ENCODE results near the gene IGF1R.
A peak's percentile ranks its signal among the peaks of the same experiment; 100 is the strongest.

IGF1R gene

DNA sequence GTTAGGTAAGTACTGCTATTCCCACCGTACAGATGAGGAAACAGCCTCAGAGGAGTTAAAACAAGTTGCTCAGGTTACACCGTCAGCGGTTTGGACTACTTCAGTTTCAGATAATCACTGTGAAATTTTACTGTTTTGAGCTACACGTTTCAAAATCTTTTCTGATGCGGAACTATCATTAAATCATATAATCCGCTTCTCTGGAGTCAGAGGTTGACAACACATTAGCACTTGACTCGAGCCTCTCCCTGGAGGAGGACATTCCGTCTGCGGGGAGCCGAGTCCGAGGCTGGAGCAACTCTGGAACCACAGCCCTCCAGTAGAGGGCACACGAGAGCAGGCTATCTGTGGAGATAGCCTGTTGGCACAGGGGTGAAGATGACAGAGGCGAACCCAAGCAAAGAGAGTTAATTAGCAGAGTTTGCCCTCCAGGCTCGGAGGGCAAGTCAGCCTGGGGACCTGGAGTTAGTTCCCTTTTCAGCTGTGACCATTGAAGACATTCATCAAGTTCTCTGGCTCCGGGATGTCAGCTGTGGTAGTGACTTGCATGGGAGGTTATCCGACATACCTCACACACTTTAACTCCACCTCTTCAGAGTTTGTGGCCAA, 131.2 kb downstream of the IGF1R start:
- DNase-seq = peak; percentile 51

DNA sequence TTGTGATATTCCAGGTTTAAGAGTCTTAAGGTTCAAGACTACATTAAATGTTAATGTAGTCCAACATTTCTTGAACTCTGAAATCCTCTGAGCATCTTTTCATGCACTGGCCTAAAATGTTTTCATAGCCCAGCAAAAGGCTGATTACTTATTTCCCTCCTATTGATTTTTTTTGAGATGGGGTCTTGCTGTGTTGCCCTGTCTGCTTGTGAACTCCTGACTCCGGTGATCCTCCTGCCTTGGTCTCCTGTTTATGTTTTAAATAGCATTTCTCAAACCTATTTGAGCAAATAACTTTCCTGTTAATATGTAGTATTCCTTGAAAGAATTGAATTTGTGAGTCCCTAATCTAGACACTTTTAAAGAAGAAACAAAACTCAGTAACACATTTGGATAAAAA, 133.5 kb downstream of the IGF1R start:
- no peak for DNase-seq

DNA sequence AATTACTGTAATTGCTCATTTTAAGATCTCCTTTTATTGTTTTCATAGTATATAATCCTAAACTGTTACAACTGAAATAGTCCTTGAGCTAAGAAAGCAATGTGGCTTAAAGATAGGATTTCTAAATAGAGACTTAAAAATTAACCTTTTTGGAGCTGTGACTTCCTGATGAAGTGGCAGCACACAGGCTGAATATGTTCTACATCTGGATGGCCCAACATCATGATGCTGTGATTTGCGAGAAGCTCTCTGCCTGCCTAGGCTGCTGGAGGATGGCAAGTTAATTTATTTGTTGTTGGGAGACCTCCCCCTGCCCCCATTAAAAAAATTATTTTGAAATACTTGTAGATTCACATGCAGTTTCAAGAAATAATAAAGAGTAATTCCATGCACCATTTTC, 134.5 kb downstream of the IGF1R start:
- no peak for DNase-seq

DNA sequence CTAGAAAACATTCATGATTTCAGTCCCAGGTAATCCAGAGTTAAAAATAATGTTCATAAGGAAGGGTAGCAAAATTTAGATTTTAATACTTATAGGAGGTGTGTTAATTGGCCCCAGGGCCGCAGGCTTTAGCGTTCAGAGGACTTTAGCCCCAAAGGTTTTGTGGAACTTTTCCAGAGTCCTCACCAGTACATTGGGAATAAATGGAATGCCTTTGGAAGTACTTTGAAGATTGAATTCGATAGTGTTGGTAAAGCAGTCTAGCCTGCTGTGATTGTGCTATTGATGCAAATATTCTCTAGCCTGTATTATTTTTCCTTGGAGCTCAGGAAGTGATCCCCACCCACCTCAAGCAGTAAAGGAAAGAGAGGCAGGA, 137.1 kb downstream of the IGF1R start:
- no peak for DNase-seq

DNA sequence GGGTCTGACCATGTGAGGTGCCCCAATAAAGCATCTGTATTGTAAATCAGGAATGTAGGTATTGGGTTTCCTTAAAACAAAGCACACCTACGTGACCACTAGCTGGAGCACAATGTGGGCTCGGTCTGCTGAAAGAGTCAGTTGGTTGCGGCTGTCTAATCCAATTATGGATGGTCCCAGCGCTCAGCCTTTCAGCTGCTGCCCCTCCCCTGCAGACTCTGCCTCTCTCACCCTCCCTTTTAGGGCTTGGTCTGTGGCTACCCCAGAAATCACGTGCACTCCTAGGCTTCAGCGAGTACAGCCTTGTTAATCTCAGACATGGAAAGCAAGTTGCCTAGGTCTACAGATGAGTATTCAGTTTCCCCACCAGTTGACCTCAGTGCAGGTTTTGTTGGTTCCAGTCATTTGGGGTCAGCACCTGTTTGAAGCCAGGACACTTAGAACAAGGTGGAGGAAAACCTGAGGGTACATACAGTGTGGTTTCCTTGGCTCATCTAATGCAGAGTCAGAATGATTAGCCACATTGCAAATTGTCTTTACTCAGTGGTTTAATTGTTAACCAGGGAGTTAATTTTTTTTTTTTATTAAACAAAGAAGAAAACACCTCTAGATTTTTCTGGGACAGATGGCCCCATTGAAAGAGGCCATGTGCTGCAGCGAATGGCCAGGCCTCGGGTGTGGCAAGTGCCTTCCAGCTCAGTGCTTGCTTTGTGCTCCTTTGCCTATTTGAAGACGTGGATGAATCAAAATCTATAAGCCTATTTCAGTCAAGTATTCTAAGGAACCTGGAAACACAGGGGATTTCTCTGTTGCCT, 137.7 kb downstream of the IGF1R start:
- no peak for DNase-seq

DNA sequence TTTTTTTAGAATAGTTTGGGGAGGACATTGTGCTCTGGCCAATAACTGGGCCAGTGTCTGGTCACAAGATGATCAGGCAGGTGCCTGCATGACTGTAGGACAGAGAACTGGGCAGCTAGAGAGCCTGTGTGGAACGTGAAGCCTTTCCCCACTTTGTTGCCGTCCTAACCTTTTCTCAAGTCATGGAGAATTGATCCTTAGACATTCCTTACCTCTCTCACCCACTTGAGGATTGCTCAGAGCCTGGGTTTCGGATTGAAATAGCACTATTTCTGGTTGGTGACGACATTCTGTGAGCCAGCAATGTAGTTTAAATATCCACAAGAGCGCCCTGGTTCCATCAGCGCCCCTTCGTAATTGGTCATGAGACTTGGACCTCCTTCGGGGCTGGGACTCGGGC, 138.4 kb downstream of the IGF1R start:
- DNase-seq = no peak

DNA sequence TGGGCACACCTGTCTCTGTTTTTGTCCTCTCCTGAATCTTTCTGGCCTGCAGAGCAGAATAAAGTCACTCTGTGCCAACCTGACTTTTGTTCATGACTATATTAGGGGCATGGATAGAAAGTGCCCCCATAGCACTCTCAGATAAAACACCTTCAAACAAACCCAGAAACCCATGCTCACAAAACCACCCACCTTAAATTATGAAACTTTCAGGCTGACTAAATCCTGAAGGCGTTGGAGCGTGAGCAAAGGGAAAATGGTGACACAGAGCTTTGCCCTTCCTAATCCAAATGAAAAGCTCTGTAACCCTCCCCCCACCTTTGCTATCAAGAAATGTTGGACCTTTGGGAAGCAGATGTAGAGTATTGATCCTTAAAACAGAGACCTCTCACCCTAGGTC, 138.9 kb downstream of the IGF1R start:
- no peak for DNase-seq

DNA sequence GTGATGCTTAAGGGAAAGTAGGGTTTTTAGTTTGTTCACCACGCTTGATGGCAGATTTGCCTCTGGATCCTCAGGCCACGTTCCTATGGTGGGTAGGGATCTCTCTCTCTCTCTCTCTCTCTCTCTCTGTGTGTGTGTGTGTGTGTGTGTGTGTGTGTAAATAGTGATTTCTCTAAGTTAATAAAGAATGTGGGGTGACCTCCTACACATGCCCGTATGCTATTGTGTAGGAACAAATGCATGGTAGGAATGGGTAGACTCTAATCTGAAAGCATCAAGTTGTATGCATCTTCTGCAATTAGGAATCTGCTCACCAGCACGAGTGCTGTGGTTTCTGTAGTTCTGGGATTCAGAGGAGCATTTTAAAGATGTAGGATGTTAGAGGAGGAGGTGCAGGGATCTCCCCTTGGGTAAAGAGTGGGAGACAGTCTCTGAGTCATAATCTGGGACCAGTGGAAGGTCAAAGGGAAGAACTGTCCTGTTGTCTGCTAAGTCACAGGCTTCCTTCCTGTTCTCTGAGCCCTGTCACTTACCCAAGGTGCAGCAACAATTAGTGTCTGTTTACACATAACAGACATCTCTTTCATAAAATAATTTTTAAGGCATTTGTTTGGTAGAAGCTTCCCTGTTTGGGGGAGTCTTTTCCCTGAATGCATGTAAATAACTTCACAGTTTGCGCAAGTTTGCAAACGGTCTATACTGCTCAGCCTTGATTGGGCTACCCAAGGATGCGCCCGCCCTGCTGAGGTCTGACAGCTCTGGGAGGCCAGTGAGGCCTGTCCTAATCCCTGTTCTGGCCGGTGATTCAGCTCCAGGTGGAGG, 139.8 kb downstream of the IGF1R start:
- DNase-seq = no peak

DNA sequence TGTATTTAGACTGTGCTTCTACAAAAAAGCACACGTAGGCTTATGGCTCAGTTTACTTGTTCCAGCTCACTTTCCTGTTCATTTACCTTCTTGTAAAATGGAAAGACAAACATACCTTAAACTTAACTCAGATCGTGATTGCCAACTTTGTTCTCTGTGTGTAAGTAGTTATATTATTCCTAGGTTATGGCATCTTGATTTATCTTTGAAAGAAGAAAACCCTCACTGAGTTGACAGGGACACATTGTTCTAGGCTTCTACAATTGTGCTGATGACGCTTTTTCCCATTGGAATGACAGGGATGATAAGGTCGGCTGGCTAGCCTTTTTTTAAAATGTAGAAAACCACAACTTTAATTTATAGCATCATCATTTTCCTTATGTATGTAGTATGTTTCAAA, 140.7 kb downstream of the IGF1R start:
- DNase-seq = no peak

DNA sequence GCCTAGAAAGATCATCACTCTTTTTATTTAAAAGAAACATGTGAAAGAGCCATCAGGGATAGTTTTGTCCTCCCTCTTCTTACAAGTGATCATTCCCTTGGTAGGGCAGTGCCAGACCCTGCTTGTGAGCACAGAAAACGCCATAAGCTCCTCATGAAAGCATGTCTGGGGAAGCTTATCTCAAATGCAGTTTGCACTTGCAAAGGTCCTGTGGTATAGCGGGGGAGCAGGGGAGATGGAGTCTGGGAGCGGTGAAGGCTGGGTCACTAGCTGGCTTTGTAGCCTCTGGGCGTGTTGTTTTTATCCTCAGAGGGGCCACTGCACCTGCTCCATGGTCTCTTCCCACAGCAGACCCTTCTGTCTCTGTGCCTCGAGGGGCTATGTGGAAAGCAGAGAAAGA, 141.9 kb downstream of the IGF1R start:
- DNase-seq = no peak

DNA sequence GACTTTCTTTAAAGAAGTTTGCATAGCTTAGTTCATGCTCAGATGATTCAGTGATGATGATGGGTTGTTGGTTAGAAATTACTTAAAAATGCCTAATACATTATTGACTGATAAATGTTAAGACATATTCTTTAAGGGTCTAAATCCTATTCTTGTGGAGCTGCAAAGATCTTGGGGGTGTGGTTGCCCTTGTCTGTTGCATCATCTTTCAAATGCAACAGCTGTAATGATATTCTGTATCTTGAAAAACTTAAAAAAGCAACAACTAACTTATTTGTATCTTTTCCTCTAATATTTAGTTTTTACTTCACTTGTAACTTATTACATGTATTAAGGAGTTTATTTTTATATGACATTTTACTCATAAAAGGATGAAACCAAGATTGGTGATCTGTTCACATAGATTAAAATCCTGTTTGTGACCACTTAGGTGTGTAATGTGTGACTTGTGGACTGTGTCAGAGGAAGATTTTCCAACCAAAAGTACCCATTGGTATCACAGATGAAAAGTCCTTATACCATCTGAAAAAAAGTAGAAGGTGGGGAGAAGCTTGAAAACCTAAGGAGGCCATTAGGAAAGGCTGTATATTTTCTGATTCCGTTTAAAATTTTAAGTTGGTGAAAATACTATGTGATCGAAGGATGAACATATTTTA, 142.8 kb downstream of the IGF1R start:
- DNase-seq = no peak

DNA sequence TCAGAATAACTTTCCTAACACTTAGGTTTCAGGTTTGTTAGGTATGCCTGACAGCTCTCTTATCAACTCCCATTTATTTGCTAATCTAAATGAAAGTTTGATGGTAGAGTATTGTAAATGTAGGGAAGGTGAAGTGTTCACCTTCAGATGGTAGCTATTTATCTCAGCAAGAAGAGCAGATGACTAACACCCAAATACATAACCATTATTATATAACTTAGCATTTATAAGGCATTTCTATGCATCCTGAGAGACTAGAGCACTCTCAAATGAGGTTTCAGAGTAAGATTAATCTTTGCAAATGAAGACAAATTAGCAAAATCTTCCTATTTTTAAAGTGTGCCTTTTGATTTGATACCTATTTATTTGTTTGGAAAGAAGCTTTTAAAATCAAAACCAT, 143.8 kb downstream of the IGF1R start:
- DNase-seq = no peak

DNA sequence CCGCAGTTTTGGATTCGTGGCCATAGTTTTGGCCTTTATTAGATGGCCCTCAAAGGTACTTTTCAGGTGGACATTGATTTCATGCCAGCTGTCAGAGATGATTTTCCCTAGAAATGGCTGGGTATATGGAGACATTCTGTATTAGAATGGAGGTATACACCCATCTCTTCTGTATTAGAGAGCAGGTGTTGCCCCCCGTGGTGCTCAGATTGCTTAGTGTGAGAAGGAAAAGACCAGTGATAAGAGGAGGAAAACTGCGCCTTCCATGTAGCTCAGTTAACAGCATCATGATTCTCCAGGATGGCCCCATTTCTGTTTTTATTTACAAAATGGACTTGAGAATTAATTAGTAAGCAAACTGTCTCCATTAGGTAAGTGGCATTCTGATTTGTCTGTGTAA, 145.9 kb downstream of the IGF1R start:
- no peak for DNase-seq

DNA sequence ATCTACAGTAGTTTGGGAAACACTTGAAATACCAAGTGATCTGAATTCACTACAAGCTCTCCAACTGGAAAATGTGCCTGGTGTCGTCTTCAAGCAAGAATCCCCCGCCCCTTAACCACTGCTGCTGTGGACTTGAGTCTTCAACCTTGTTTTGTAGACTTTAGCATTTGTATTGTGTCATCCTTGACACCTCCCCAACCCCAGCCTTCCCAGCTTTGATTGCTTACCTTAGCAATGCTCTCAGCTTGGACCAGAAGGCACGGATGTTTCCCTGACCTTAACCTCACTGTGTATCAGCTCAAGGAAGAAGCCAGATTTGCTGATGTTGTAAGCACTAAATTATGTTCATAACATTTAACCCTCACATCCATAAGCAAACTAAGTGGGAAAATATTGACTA, 146.4 kb downstream of the IGF1R start:
- DNase-seq = no peak

DNA sequence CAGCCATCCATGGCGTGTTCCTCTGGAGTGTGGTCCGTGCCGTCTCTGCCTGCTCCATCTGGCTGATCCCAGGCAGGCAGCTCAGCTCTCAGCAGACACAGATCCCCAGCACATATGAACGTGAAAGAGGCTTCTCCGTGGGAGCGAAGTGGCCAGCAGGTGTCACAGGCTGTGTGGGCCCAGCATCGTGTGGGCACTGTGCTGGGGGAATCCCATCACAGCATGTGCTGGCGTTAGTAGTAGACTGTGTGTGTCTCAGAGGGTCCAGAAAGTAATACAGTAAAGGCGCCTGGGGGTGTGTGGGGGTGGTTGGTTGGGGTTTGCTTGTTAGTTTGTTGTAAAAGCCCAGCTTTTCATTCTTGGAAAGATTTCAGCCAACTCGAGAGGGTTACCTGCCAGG, 147.6 kb downstream of the IGF1R start:
- DNase-seq = no peak

DNA sequence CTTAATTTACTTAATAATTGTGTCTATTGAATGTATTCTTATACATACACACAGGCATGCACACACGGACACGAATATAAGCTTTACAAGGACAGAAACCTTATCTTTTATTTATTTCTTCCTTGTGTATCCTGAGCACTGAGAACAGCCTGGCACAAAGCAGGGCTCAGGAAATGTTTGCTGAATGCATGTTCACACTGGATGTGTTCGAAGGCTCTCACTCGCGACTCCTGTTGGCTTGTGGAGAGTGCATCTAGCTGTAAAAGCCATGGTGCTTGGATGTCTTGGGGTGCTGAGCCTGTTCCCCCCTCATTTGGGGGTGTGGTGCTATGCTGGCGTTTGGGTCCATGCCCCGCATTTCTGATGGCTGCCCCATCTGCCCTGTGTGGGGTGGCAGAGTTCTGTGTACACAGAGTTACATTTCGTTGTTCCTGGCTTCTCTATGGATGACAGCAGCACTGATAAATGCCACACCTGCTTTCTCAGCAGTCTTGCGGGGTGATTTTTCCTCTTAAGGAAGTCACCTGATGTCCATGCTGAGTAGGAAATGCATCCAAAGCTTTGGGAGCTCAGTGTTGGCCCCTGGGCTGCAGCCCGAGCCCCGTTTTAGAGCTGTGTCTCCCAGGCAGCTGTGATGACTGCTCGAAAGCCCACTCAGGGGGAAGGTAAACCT, 148.5 kb downstream of the IGF1R start:
- DNase-seq = no peak

DNA sequence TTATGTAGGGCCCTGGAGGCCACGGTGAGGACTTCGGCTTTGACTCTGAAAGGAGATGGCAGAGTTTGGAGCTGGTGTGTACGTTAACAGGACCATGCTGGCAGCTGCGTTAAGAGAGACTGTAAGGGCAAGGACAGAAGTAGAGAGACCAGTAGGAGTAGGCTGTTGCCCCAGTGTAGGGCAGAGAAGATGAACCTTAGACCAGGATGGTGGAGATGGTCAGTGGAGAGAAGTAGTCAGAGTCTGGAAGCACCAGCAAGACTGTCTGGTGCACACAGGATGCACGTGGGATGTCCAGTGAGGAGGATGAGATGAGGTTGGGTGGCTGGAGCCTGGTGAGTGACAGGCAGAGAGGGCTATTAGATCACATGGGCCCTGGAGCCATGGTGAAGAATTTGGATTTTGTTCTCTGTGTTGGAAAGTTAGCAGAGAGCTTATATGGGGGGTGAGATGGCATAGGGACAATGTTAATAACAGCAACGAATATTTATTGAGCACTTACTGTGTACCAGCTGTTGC, 150.1 kb downstream of the IGF1R start:
- DNase-seq = no peak

DNA sequence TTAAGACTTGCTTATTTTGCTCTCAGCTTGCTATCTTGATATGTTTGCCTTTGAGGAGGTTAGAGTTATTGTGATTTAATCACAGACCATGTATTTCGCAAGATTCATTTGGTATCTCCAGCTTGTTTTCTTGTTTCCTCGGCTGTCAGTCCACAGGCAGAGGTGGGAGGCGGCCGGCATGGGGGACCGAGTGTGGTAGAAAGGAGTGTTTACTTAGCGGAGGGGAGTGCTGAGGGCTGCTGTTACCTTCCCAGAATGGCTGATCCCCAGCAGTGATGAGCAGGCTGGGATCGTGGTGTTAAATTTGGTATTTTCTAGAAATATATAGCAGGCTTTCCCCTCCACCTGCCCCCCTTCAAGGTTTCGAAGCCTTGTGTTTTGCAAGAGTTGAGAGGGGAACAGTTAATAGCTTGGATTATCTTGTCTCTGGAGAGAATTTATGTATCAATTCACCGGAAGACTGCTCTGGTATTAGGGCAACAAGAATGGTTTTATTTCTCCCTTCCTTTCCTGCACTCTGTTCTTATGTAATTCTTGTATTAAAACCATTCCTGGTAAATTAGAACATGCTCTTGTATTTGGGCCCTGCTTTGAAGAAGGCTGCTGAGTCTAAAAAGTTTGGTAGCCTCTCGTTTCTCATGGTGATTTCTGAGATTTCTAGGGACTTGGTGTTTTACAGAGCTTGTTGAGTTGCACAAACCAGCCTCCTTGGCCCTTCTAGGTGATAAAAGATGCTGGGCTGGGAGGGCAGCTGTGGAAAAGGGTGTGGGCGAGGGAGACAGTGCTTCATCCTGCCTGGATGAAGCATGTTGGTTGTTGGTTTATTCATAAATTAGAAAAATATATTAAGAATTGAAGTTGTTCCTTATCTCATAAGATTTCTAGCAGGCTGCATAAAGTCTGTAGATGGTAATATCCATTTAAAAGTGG, 151.4 kb downstream of the IGF1R start:
- DNase-seq = no peak

DNA sequence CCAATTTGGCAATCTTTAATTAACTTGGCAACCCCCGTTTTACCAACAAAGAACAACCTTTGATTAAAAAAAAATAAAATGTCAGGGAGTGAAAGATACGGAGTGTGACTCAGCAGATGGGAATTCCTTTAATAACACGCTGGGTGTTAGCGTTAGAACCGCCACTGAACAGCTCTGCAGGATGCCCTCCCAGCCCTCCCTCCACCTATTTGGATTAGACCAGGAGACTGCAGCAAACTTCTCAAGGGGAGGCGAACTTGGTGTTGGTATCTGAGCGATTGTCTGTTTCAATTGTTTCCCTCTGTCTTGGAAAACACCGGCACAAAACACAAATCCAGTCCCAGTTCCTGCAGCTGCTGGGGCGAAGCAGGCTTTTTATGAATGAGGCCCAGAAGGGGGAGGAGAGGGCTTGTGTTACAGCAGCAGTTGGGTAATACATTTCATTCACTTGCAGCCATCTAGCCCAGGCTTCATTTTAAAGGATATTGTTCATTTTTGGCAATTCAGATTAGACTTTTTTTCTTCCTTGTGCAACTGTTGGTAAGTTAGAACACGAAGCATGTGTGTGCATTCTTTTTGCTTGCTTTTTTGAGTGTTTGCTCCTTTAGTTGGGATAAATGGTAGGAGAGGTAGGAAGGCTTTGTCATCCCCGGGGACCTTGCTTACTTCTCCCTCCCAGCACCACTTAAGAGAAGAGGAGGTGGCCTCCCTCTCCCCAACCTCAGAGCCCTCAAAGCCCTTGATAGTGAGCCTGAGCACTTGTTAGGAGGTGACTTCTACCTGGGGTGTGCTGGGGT, 152.3 kb downstream of the IGF1R start:
- no peak for DNase-seq

DNA sequence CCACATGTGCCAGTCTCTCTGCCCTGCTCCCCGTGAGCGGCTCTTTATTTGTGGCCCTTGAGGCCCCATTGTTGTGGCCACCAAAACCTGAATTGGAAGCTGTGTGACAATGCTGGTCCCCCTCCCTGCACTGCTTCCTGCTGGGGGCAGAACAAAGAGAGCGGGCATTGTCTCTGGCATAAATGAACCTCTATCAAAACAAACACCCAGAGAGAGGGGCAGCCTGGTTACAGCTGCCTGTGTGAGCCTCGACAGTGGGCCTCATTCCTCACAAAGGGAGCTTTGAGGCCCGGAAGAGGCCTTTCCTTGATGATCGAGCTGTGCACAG, 152.9 kb downstream of the IGF1R start:
- no peak for DNase-seq

DNA sequence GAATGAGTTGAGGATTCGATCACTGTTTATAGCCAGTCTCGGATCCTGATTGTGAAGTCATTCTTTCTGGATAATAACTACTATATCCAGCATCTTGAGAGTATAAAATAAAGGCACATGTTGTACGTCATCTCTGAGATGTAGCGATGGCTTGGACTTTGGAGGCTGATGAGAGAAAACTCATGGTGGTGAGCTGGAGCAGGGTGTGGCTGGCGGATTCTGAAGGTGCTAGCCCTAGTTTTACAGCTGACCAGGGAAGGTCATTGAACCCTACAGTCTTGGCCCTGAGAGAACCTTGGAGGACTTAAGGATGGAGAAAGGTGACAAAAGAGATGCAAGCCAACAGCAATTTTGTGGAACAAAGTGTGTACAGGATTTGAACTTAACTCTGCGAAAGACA, 153.8 kb downstream of the IGF1R start:
- DNase-seq = no peak

Data from NCI-H1436 (cell line).